ENCODE results near the gene RAB10.
"Not testable (repeated sequence)": the region's sequence is repeated elsewhere in the genome, so short reads cannot be mapped to it uniquely, and the experiment has no call there.

Gene RAB10

GRCh38 chr2:26164641-26165211, 130.8 kb downstream of the RAB10 start:
- DNase-seq = no peak

- no peak for DNase-seq
Measured at GRCh38 chr2:26165403-26165802, 131.5 kb downstream of the RAB10 start.

GRCh38 chr2:26166541-26166940, 132.7 kb downstream of the RAB10 start:
- DNase-seq = not testable (repeated sequence)

- no peak for DNase-seq
Measured at GRCh38 chr2:26168785-26169184, 134.9 kb downstream of the RAB10 start.

- DNase-seq = no peak
Measured at GRCh38 chr2:26169226-26169625, 135.3 kb downstream of the RAB10 start.

- no peak for DNase-seq
Measured at GRCh38 chr2:26169681-26170414, 136.0 kb downstream of the RAB10 start.

- DNase-seq = no peak
Measured at GRCh38 chr2:26170795-26171194, 136.9 kb downstream of the RAB10 start.

- no peak for DNase-seq
Measured at GRCh38 chr2:26172189-26172870, 138.4 kb downstream of the RAB10 start.

- no peak for DNase-seq
Measured at GRCh38 chr2:26172871-26173775, 139.2 kb downstream of the RAB10 start, which contains the start of gene GAREM2. Gene GAREM2, plus strand, starts transcription at chr2:26173088. Its CDS starts 133 bp downstream, at chr2:26173221.

GRCh38 chr2:26173776-26174482, 140.0 kb downstream of the RAB10 start:
- DNase-seq = no peak

- no peak for DNase-seq
Measured at GRCh38 chr2:26174691-26175465, 141.0 kb downstream of the RAB10 start.

- no peak for DNase-seq
Measured at GRCh38 chr2:26175466-26176278, 141.8 kb downstream of the RAB10 start.

- no peak for DNase-seq
Measured at GRCh38 chr2:26176279-26176615, 142.4 kb downstream of the RAB10 start.

- no peak for DNase-seq
Measured at GRCh38 chr2:26177122-26177521, 143.2 kb downstream of the RAB10 start.

- no peak for DNase-seq
Measured at GRCh38 chr2:26178246-26178645, 144.4 kb downstream of the RAB10 start.

GRCh38 chr2:26178746-26179436, 145.0 kb downstream of the RAB10 start:
- peak; percentile 14 for DNase-seq

GRCh38 chr2:26179446-26179913, 145.6 kb downstream of the RAB10 start:
- DNase-seq = no peak

- DNase-seq = no peak
Measured at GRCh38 chr2:26182441-26182840, 148.6 kb downstream of the RAB10 start.

- no peak for DNase-seq
Measured at GRCh38 chr2:26182887-26183630, 149.2 kb downstream of the RAB10 start.
